ENCODE data around the gene HSD17B7. TPM values are rescaled to one million over a fixed set of nuclear protein-coding genes. Genes with fewer than 3 reads are reported as not detected.
"Not testable (repeated sequence)": the region's sequence is repeated elsewhere in the genome, so short reads cannot be mapped to it uniquely, and the experiment has no call there.

HSD17B7 gene
- total and polyA plus RNA-seq, 2 of the 8 experiments (the other 6 are each of a cell fraction or from before 2014, with no cell fraction given), result 31.0 to 37.8 TPM

GRCh38 chr1:162788783-162789182, 1.7 kb upstream of the HSD17B7 start:
- H3K23me2 ChIP-seq (ENCODE audit: low read depth, low read length); H2AFZ ChIP-seq (ENCODE audit: low read length); H3K56ac ChIP-seq (replicated peaks; ENCODE audit: insufficient read length, low read depth, low read length); H2BK5ac ChIP-seq (ENCODE audit: low read depth, low read length); FAIRE-seq; CTCF ChIA-PET (ENCODE audit: partially characterized antibody); H3K27me3 ChIP-seq (replicated peaks in 1 of 4; ENCODE audit: control insufficient read depth in 3 of 4, extremely low read depth in 1 of 4, insufficient read depth in 3 of 4, low read length in 3 of 4); H3K79me2 ChIP-seq (ENCODE audit: control insufficient read depth in 1 of 2, insufficient read depth in 2 of 2, low read length in 2 of 2); H4K5ac ChIP-seq (ENCODE audit: insufficient read length, low read depth, low read length); H4K8ac ChIP-seq (ENCODE audit: extremely low read depth, insufficient read depth, low read length); H3K4ac ChIP-seq (replicated peaks; ENCODE audit: insufficient read length, low read depth, low read length); H4K20me1 ChIP-seq (replicated peaks in 1 of 2; ENCODE audit: control insufficient read depth in 1 of 2, insufficient read depth in 2 of 2, low read length in 2 of 2); H4K91ac ChIP-seq (replicated peaks; ENCODE audit: insufficient read length, low read length); H2BK20ac ChIP-seq (ENCODE audit: low read length); POLR2A ChIA-PET (ENCODE audit: partially characterized antibody); H3K79me1 ChIP-seq (ENCODE audit: low read depth, low read length); H3K23ac ChIP-seq (ENCODE audit: insufficient read length); H2BK15ac ChIP-seq (ENCODE audit: low read length); DNase-seq (ENCODE audit: low read depth in 1 of 2, low spot score in 2 of 2); H2BK12ac ChIP-seq (ENCODE audit: low read depth, low read length); H2BK120ac ChIP-seq (replicated peaks; ENCODE audit: low read depth, low read length); H3K27ac ChIP-seq (ENCODE audit: low read depth, low read length); H3K14ac ChIP-seq (ENCODE audit: insufficient read length); H3K4me3 ChIP-seq (ENCODE audit: extremely low read depth in 1 of 4, insufficient read depth in 2 of 4, low read depth in 3 of 4, low read length in 4 of 4); H2AK5ac ChIP-seq (ENCODE audit: low read depth, low read length); H3K18ac ChIP-seq (ENCODE audit: extremely low read depth, low read length); H3K4me2 ChIP-seq (ENCODE audit: insufficient read depth in 1 of 2, low read depth in 2 of 2, low read length in 2 of 2); H3K9ac ChIP-seq (replicated peaks in 1 of 4; ENCODE audit: extremely low read depth in 1 of 4, low read depth in 3 of 4, low read length in 3 of 4); H3K4me1 ChIP-seq (replicated peaks in 1 of 4; ENCODE audit: control insufficient read depth in 3 of 4, insufficient read depth in 4 of 4, low read length in 3 of 4); H3K9me3 ChIP-seq (ENCODE audit: insufficient read depth in 2 of 2, low read depth in 1 of 2, low read length in 1 of 2): not testable (repeated sequence)
- 75% methylated on average over 1 of the region's 1 CpG; no CpG with 5 or more reads in 1 of the 2 experiments for WGBS, 2 experiments (ENCODE audit: extremely low coverage in 1 of 2, insufficient coverage in 1 of 2, insufficient read length in 1 of 2, insufficient replicate concordance in 2 of 2, low coverage in 1 of 2, low lambda C conversion rate in 2 of 2, missing lambda C conversion rate in 1 of 2)
- H3K36me3 ChIP-seq (ENCODE audit: control insufficient read depth in 2 of 4, insufficient read depth in 4 of 4, low read length in 3 of 4), result peaks cover 0 to 11% (median 1%) of the 10 kb centered on the region in 4 experiments; a peak in 3 of 8 replicates
